ENCODE results near the gene STARD7.

GRCh38 chr2:96239091-96239490 lies 30.5 kb upstream of the STARD7 start:
- no peak for TF ChIP-seq POLR2A (IDR thresholded peaks at IDR 0.05; ENCODE audit: low read length)
- no peak for TF ChIP-seq GATA1 (IDR thresholded peaks at IDR 0.05; ENCODE audit: low read depth, low read length)
